Mucosa of descending colon (tissue), 3 donors: ENCODE results near the gene KDR. TPM values are rescaled to one million over a fixed set of nuclear protein-coding genes. Genes with fewer than 3 reads are reported as not detected.

Experiments used
- ATAC-seq: fragments of 200-7000 bp; cut with Tn5 transposase; one replicate; pipeline ENCODE4 v1.9.1; 2020; ENCODE audit warnings: mild to moderate bottlenecking, moderate library complexity
- DNase-seq, 3 donors: peaks; one replicate each; pipeline ENCODE4 v3.0.0-alpha.2; 2020
- H3K36me3 ChIP-seq: fragments of 200-600 bp; one replicate; pipeline ENCODE4 v1.8.0; 2021; ENCODE audit warnings: low read depth, mild to moderate bottlenecking
- H3K4me1 ChIP-seq: fragments of 200-600 bp; one replicate; pipeline ENCODE4 v1.8.0; 2021; ENCODE audit warnings: low read depth, mild to moderate bottlenecking
- H3K4me3 ChIP-seq: fragments of 200-600 bp; one replicate; pipeline ENCODE4 v1.8.0; 2021; ENCODE audit warnings: mild to moderate bottlenecking
- H3K9me3 ChIP-seq: fragments of 200-600 bp; one replicate; pipeline ENCODE4 v1.8.0; 2021; ENCODE audit warnings: mild to moderate bottlenecking
- intact Hi-C, 2 donors: fragments of 100-400 bp; cut with DNase I in 1 of 2; cut with micrococcal nuclease in 1 of 2; formaldehyde crosslinking; loops; one replicate each; pipeline versions ENCODE4 v1.11.0 to v1.11.1; 2022; cut with DNase I, micrococcal nuclease
- total RNA-seq, 3 donors: library from RNA; stranded (reverse); fragmentation: NEBNext Ultra II Directional in 2 of 3; extraction: Animal tissue kit (Norgen Biotek cat#: 25700) in 2 of 3; gene quantifications; one replicate each; pipeline versions ENCODE4 v1.2.1 to v1.2.4, GENCODE V29; 2021 to 2023
- TF ChIP-seq, protein P1 (sequence below): fragments of 200-600 bp; IDR thresholded peaks from one replicate; pipeline ENCODE4 v1.8.0; 2022; ENCODE audit warnings: antibody characterized with exemption, mild to moderate bottlenecking
- donor health status: DM: no; HTN: no; CAD: no; lungs with moderate emphysema.
- donor health status: DM: no; HTN: no; CAD: no.
- donor health status: DM: no; HTN: yes; CAD: no.

Gene KDR
- total RNA-seq, 3 donors from 2014 or later: 2.4 to 5.8 (median 5.1) TPM

DNA sequence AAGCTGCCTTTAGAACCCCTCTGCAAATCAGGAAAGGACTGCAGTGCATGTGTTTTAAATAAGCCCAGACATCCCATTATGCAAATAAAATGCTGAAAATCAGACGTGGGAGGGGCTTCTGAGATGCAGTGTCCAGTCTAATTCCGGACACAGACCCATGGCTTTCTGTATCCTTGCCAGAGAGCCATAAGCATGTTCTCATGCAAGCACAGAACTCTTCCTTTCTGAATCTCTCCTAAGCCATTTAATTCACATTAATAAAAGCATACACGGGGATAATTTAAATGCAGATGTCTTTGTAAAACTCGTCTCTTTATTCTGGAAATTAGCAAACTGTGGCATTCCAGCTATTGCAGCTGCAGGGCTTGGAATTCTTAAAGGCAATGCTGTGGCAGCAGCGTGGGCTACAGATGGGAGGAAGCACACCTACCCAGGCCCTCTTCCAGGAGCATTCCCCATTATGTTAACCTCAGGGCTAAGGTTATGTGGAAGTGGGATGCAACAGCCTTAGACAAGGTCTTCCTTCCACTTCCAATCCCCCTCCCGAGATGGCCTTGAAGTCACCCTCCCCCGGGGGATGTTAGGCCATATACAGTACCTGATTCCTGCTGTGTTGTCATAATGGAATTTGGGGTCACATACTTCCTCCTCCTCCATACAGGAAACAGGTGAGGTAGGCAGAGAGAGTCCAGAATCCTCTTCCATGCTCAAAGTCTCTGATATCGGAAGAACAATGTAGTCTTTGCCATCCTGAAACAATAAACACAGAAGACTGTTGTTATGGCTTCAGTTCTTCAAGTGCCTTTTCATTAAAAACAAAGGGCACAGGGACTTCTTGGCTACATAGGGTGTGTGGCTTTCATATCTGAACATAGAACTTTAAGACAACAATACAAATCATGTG is 38.1 kb downstream of the KDR start:
- ATAC-seq: no peak
- TF ChIP-seq, protein P1, sequence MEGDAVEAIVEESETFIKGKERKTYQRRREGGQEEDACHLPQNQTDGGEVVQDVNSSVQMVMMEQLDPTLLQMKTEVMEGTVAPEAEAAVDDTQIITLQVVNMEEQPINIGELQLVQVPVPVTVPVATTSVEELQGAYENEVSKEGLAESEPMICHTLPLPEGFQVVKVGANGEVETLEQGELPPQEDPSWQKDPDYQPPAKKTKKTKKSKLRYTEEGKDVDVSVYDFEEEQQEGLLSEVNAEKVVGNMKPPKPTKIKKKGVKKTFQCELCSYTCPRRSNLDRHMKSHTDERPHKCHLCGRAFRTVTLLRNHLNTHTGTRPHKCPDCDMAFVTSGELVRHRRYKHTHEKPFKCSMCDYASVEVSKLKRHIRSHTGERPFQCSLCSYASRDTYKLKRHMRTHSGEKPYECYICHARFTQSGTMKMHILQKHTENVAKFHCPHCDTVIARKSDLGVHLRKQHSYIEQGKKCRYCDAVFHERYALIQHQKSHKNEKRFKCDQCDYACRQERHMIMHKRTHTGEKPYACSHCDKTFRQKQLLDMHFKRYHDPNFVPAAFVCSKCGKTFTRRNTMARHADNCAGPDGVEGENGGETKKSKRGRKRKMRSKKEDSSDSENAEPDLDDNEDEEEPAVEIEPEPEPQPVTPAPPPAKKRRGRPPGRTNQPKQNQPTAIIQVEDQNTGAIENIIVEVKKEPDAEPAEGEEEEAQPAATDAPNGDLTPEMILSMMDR: no peak
- Histone ChIP-seq H3K4me3 (no peak overlapping the region), H3K9me3 (no peaks in the 10 kb centered on the region), H3K36me3 (no peaks in the 10 kb centered on the region), H3K4me1 (no peaks in the 10 kb centered on the region)
- DNase-seq: no peak
- intact Hi-C loops: no loop called here

DNA sequence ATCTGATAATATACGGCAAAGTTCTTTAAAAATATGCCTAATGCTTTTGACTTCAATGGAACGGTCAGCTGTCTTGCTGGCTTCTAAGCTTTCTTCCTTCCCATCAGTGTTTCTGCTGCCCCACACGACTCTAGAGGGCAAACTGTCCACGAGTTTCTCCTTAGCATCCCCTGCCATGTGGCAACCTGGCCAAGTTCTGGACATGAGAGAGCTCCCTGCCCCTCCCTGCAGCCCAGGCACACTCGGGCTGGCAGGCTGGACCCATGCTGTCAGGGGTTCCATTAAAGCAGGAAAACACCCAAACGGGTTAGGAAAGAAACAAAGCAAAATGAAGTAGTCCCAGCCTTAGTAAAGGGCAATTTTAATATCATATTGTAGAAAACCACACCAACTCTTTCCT is 38.8 kb downstream of the KDR start:
- intact Hi-C loops: no loop called here
- no peak overlapping the region for H3K4me3 ChIP-seq
- H3K36me3 ChIP-seq: no peaks in the 10 kb centered on the region
- no peaks in the 10 kb centered on the region for H3K9me3 ChIP-seq
- TF ChIP-seq, protein P1: no peak
- no peaks in the 10 kb centered on the region for H3K4me1 ChIP-seq
- no peak for DNase-seq
- ATAC-seq: no peak

DNA sequence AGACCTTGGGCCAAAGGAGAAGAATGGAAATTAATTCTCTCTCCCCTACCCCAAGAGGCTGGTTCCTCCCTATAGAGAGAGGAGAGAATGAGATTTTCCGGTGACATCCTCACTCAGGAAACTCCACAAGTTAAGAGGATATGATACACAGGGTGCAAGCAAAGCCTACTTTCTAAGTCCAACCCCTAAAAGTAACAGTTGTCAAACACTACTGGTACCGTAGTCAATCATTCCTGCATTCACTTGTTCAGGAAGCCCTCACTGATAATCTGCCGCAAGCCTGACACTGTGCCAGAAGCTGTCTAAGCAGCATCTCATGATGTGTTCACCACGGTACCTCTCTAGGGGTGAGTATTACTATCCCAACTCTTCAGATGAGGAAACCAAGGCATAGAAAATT is 41.7 kb downstream of the KDR start:
- intact Hi-C loops: no loop called here
- no peak for ATAC-seq

DNA sequence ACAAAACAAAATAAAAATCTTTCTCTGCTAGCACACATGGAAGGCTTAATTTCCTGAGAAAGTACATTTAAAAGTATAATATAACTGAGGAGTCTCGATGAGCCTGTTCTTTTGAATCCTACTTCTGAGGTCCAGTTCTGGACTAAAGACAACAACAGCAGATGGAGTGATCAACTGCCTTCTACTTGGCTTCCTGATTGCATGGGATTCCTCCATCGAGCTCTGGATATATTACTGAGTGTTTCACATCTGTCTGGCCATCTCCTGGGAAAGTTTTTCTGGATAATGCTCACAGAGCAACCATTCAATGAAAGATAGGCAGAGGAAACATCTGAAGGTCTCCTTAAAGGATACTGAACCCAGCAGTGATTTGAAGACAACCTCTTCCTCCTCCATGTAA is 42.6 kb downstream of the KDR start:
- no peaks in the 10 kb centered on the region for H3K4me1 ChIP-seq
- ATAC-seq: no peak
- no peak overlapping the region for H3K4me3 ChIP-seq
- no peaks in the 10 kb centered on the region for H3K36me3 ChIP-seq
- intact Hi-C loops: no loop called here
- H3K9me3 ChIP-seq: no peaks in the 10 kb centered on the region
- TF ChIP-seq, protein P1: no peak
- no peak for DNase-seq

More for the DNA sequence above, 41.7 kb downstream of the KDR start:
- H3K9me3 ChIP-seq: no peaks in the 10 kb centered on the region
- TF ChIP-seq, protein P1: no peak
- H3K4me3 ChIP-seq: no peak overlapping the region
- DNase-seq: no peak
- no peaks in the 10 kb centered on the region for H3K4me1 ChIP-seq
- H3K36me3 ChIP-seq: no peaks in the 10 kb centered on the region

DNA sequence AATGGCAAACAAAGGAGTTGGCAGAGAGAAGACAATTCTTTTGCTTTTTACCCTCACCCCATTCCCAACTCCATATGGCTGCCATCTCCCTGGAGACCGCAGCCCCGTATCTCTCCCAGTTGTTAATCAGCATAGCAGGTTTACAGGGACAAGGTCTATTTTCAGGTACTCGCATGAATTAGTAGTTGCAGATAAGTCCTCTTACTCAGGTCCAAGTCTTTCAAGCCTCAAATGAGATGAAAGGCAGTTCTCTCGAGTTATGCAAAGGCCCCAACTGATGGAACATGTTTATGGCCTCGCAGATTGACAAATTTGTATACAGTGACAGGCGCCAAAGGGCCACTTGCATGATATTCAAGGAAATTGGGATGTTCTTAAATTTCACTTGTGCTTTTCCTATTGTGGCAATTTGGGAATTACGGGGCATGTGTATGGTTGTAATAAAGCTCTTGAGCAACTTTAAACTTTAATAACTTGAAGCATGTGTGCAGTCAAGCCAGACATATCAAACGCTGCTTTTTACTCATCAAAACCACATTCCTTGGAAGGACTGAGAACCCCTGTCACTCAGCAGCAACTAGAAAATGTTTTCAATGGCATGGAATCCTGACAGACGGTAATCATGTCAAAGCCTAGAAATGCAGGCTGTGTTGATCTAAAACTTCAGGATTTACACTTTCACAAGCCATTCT is 45.1 kb downstream of the KDR start:
- intact Hi-C loops: no loop called here
- TF ChIP-seq, protein P1: no peak
- Histone ChIP-seq H3K36me3 (no peaks in the 10 kb centered on the region), H3K4me3 (no peak overlapping the region), H3K4me1 (no peaks in the 10 kb centered on the region), H3K9me3 (no peaks in the 10 kb centered on the region)
- DNase-seq: no peak
- no peak for ATAC-seq
